Measurements from ENCODE around the gene STAT3. TPM values are rescaled to one million over a fixed set of nuclear protein-coding genes. Genes with fewer than 3 reads are reported as not detected.
"Not testable (repeated sequence)": the region's sequence is repeated elsewhere in the genome, so short reads cannot be mapped to it uniquely, and the experiment has no call there.

The STAT3 gene
- total RNA-seq, 2 donors from 2014 or later: 105 to 150 TPM

- Histone ChIP-seq H3K36me3 (no peaks in the 10 kb centered on the region), H3K4me1 (peaks cover 0 to 24% of the 10 kb centered on the region in 2 donors), H3K9me3 (no peaks in the 10 kb centered on the region), H3K4me3 (no peak overlapping the region), H3K27ac (no peak overlapping the region), H3K27me3 (no peaks in the 10 kb centered on the region)
- TF ChIP-seq, protein P1, sequence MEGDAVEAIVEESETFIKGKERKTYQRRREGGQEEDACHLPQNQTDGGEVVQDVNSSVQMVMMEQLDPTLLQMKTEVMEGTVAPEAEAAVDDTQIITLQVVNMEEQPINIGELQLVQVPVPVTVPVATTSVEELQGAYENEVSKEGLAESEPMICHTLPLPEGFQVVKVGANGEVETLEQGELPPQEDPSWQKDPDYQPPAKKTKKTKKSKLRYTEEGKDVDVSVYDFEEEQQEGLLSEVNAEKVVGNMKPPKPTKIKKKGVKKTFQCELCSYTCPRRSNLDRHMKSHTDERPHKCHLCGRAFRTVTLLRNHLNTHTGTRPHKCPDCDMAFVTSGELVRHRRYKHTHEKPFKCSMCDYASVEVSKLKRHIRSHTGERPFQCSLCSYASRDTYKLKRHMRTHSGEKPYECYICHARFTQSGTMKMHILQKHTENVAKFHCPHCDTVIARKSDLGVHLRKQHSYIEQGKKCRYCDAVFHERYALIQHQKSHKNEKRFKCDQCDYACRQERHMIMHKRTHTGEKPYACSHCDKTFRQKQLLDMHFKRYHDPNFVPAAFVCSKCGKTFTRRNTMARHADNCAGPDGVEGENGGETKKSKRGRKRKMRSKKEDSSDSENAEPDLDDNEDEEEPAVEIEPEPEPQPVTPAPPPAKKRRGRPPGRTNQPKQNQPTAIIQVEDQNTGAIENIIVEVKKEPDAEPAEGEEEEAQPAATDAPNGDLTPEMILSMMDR (IDR thresholded peaks at IDR 0.05): no peak
- DNase-seq (ENCODE audit: low spot score): no peak
These were observed 118.1 kb downstream of the STAT3 start for GRCh38 chr17:42270170-42270535.

DNA sequence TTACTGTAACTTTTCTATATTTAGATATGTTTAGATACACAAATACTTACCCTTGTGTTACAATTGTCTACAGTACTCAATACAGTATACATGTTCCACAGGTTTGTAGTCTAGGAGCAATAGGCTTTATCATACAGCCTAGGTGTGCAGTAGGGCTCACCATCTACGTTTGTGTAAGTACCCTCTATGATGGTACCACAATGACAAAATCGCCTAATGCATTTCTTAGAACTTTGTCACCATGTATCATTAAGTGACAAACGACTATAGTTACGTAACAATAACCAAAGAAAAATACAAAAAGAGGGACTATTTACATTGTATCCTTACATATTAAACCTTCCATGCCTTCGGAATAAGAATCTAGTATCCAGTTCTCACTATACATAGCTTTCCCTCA is 120.0 kb downstream of the STAT3 start:
- TF ChIP-seq, protein P1 (IDR thresholded peaks at IDR 0.05): no peak
- H3K36me3 ChIP-seq: no peaks in the 10 kb centered on the region
- no peak for DNase-seq (ENCODE audit: low spot score)
- H3K9me3 ChIP-seq: no peaks in the 10 kb centered on the region
- peaks cover 0 to 13% of the 10 kb centered on the region in 2 donors for H3K4me1 ChIP-seq
- no peak overlapping the region for H3K27ac ChIP-seq
- no peak overlapping the region for H3K4me3 ChIP-seq
- H3K27me3 ChIP-seq: no peaks in the 10 kb centered on the region

DNA sequence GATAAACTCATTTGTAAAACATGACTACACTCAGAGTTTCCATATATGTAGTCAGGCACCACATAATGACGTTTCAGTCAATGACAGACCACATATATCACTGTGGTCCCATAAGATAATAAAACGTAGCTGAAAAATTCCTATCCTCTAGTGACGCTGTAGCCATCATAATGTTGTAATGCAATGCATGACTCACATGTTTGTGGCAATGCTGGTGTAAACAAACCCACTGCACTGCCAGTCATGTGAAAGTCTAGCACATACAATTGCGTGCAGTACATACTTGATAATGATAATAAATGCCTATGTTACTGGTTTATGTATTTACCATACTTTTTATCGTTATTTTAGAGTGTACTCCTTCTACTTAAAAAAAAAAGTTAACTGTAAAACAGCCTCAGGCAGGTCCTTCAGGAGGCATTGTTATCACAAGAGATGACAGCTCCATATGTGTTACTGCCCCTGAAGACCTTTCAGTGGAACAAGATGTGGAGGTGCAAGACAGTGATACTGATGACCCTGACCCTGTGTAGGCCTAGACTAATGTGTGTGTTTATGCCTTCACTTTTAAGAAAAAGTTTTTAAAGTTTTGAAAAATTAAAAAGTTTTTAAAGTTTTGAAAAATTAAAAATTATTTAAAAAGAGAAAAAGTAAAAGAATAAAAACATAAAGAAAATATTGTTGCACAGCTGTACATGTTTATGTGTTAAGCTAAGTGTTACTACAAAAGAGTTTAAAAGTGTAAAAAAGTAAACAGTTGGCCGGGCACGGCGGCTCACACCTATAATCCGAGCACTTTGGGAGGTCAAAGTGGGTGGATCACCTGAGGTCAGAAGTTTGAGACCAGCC is 121.1 kb downstream of the STAT3 start:
- no peak for DNase-seq (ENCODE audit: low spot score)
- Histone ChIP-seq H3K4me1 (peaks cover 0 to 6% of the 10 kb centered on the region in 2 donors), H3K27me3 (no peaks in the 10 kb centered on the region), H3K36me3 (no peaks in the 10 kb centered on the region), H3K9me3 (no peaks in the 10 kb centered on the region), H3K4me3 (no peak overlapping the region), H3K27ac (no peak overlapping the region)
- TF ChIP-seq, protein P1 (IDR thresholded peaks at IDR 0.05): no peak

GRCh38 chr17:42266462-42266861 is 121.8 kb downstream of the STAT3 start:
- TF ChIP-seq, protein P1 (IDR thresholded peaks at IDR 0.05): no peak
- no peaks in the 10 kb centered on the region for H3K9me3 ChIP-seq

GRCh38 chr17:42264366-42264765 is 123.9 kb downstream of the STAT3 start:
- DNase-seq (ENCODE audit: low spot score); H3K9me3 ChIP-seq; H3K4me3 ChIP-seq; H3K36me3 ChIP-seq; H3K27ac ChIP-seq; H3K27me3 ChIP-seq; H3K4me1 ChIP-seq: not testable (repeated sequence)

More at GRCh38 chr17:42266462-42266861, 121.8 kb downstream of the STAT3 start:
- DNase-seq (ENCODE audit: low spot score): no peak
- H3K4me1 ChIP-seq: no peaks in the 10 kb centered on the region
- H3K27me3 ChIP-seq: no peaks in the 10 kb centered on the region
- H3K36me3 ChIP-seq: no peaks in the 10 kb centered on the region
- no peak overlapping the region for H3K4me3 ChIP-seq
- no peak overlapping the region for H3K27ac ChIP-seq

Other genes starting within 250 kb of the STAT3 start
- gene RAB5C, start 233.5 kb downstream of the STAT3 start, total RNA-seq: 10 to 100 TPM; 39.9 to 92.6 TPM
- gene KCNH4, start 207.3 kb downstream of the STAT3 start, total RNA-seq: under 1 TPM; 0.15 to 0.35 TPM
- not detected for gene HCRT, start 203.0 kb downstream of the STAT3 start, total RNA-seq
- 10 to 100 TPM; 13.1 to 19.3 TPM for gene GHDC, start 193.9 kb downstream of the STAT3 start, total RNA-seq
- gene STAT5B, start 112.1 kb downstream of the STAT3 start, total RNA-seq: 10 to 100 TPM; 31.4 to 49.1 TPM
- gene STAT5A, start 99.9 kb downstream of the STAT3 start, total RNA-seq: 10 to 100 TPM; 16.9 to 51.2 TPM
- gene CAVIN1, start 34.8 kb upstream of the STAT3 start, total RNA-seq: 100 to 1,000 TPM; 202 to 348 TPM
- gene ATP6V0A1, start 70.4 kb upstream of the STAT3 start, total RNA-seq: 10 to 100 TPM; 38.9 to 67.5 TPM
- gene NAGLU, start 147.8 kb upstream of the STAT3 start, total RNA-seq: 10 to 100 TPM; 19.6 to 22.1 TPM
- gene HSD17B1, start 164.5 kb upstream of the STAT3 start, total RNA-seq: under 1 TPM; 0.39 to 0.78 TPM
- 10 to 100 TPM; 18.1 to 19.0 TPM for gene COASY, start 173.7 kb upstream of the STAT3 start, total RNA-seq
- 10 to 100 TPM; 40.1 to 63.6 TPM for gene MLX, start 178.7 kb upstream of the STAT3 start, total RNA-seq
- gene PSMC3IP, start 189.3 kb upstream of the STAT3 start, total RNA-seq: 1 to 10 TPM; 1.2 to 1.6 TPM
- 10 to 100 TPM; 30.4 to 31.1 TPM for gene RETREG3, start 220.9 kb upstream of the STAT3 start, total RNA-seq
- gene TUBG1, start 221.2 kb upstream of the STAT3 start, total RNA-seq: 10 to 100 TPM; 28.8 to 55.9 TPM

All from right atrium auricular region (tissue), 2 donors.